ENCODE data around the gene OVOL3.
"Not testable (repeated sequence)": the region's sequence is repeated elsewhere in the genome, so short reads cannot be mapped to it uniquely, and the experiment has no call there.

The OVOL3 gene
- total RNA-seq, result 0 to 0.88 (median 0) reads per million in 17 experiments

GRCh38 chr19:36110487-36111199 is at the start of gene OVOL3:
TSS of gene OVOL3 (plus strand) at chr19:36111143. CDS start at chr19:36111203, 60 bp downstream.
- no peak for DNase-seq

GRCh38 chr19:36061367-36061766 is 49.6 kb upstream of the OVOL3 start:
- DNase-seq, result no peak

GRCh38 chr19:36064826-36065225 is 46.1 kb upstream of the OVOL3 start:
- peak; percentile 25 to 66 (median 61) for DNase-seq

- DNase-seq, result no peak
Observed at GRCh38 chr19:36067681-36068080, 43.3 kb upstream of the OVOL3 start.

GRCh38 chr19:36068810-36069499 is 42.0 kb upstream of the OVOL3 start:
- not testable (repeated sequence) for DNase-seq

- no peak for DNase-seq
Observed at GRCh38 chr19:36072081-36072480, 38.9 kb upstream of the OVOL3 start.

GRCh38 chr19:36073121-36073876 is 37.6 kb upstream of the OVOL3 start:
- no peak for DNase-seq

- DNase-seq, result peak; percentile 24 to 55 (median 37)
Observed at GRCh38 chr19:36079389-36079945, 31.5 kb upstream of the OVOL3 start.

- no peak for DNase-seq
Observed at GRCh38 chr19:36081385-36081784, 29.6 kb upstream of the OVOL3 start.

- no peak for DNase-seq
Observed at GRCh38 chr19:36081894-36082293, 29.0 kb upstream of the OVOL3 start.

- DNase-seq, result no peak
Observed at GRCh38 chr19:36082916-36083315, 28.0 kb upstream of the OVOL3 start.

GRCh38 chr19:36084231-36085009 is 26.5 kb upstream of the OVOL3 start:
- DNase-seq, result no peak

GRCh38 chr19:36086326-36086725 is 24.6 kb upstream of the OVOL3 start:
- DNase-seq, result no peak

GRCh38 chr19:36089847-36090246 is 21.1 kb upstream of the OVOL3 start:
- no peak for DNase-seq

GRCh38 chr19:36090910-36091695 is 19.8 kb upstream of the OVOL3 start:
- DNase-seq, result no peak

GRCh38 chr19:36092566-36092965 is 18.4 kb upstream of the OVOL3 start:
- DNase-seq, result no peak

GRCh38 chr19:36093146-36093662 is 17.7 kb upstream of the OVOL3 start:
- DNase-seq, result no peak

GRCh38 chr19:36093687-36094086 is 17.3 kb upstream of the OVOL3 start:
- no peak for DNase-seq

- DNase-seq, result no peak
Observed at GRCh38 chr19:36097036-36097435, 13.9 kb upstream of the OVOL3 start.

GRCh38 chr19:36099166-36099785 is 11.7 kb upstream of the OVOL3 start:
- DNase-seq, result no peak

- DNase-seq, result peak; percentile 9 to 71 (median 52)
Observed at GRCh38 chr19:36100476-36100875, 10.5 kb upstream of the OVOL3 start.
